HepG2 (cell line): ENCODE measurements around the gene SPATA7. TPM values are rescaled to one million over a fixed set of nuclear protein-coding genes. Genes with fewer than 3 reads are reported as not detected.

ENCODE experiments used
- DNMT1 ChIP-seq: sonication (generic); formaldehyde crosslinking; IDR thresholded peaks from 2 replicates; pipeline ENCODE4 v1.5.1; 2020; ENCODE audit warnings: mild to moderate bottlenecking, missing genetic modification reagents
- FOXP1 ChIP-seq, 2 experiments: fragments of 450-650 bp in 1 of 2; IDR thresholded peaks; 2 replicates each; pipeline ENCODE4 v1.6.1; 2017 to 2018; ENCODE audit warnings: antibody characterized with exemption in 1 of 2
- GTF3A ChIP-seq: sonication (generic); formaldehyde crosslinking; conservative IDR thresholded peaks from 2 replicates; pipeline ENCODE4 v1.4.0; 2020; ENCODE audit warnings: mild to moderate bottlenecking, missing genetic modification reagents
- HHEX ChIP-seq: IDR thresholded peaks from 2 replicates; pipeline ENCODE4 v1.6.1; 2016; ENCODE audit warnings: control low read depth
- KMT2B ChIP-seq: IDR thresholded peaks from 2 replicates; pipeline ENCODE4 v1.6.1; 2016; ENCODE audit warnings: missing genetic modification reagents, missing compliant biosample characterization
- NCOA1 ChIP-seq: sonication (generic); formaldehyde crosslinking; IDR thresholded peaks from 2 replicates; pipeline ENCODE4 v1.9.0; 2021; ENCODE audit warnings: missing genetic modification reagents
- NONO ChIP-seq, 2 experiments: fragments of 450-650 bp in 1 of 2; sonication (generic) in 1 of 2; formaldehyde crosslinking in 1 of 2; IDR thresholded peaks in 1 of 2; conservative IDR thresholded peaks in 1 of 2; 2 replicates each; pipeline versions ENCODE4 v1.6.1 to v1.8.0; 2017 to 2022; ENCODE audit warnings: mild to moderate bottlenecking in 1 of 2, missing genetic modification reagents in 1 of 2, moderate library complexity in 1 of 2
- NPAS2 ChIP-seq: sonication (generic); formaldehyde crosslinking; IDR thresholded peaks from 2 replicates; pipeline ENCODE4 v1.8.0; 2022; ENCODE audit warnings: mild to moderate bottlenecking, missing genetic modification reagents, borderline replicate concordance
- NRL ChIP-seq: sonication (generic); formaldehyde crosslinking; IDR thresholded peaks from 2 replicates; pipeline ENCODE4 v1.5.0; 2020; ENCODE audit warnings: missing genetic modification reagents, mild to moderate bottlenecking, moderate library complexity, borderline replicate concordance
- PCBP1 ChIP-seq: fragments of 200-400 bp; formaldehyde crosslinking; IDR thresholded peaks from 2 replicates; pipeline ENCODE4 v1.6.1; 2017; ENCODE audit warnings: mild to moderate bottlenecking, low read depth, low read length, borderline replicate concordance
- RFX1 ChIP-seq: fragments of 450-650 bp; IDR thresholded peaks from 2 replicates; pipeline ENCODE4 v1.6.1; 2017
- SAFB2 ChIP-seq: sonication (generic); formaldehyde crosslinking; IDR thresholded peaks from 2 replicates; pipeline ENCODE4 v1.5.1; 2020; ENCODE audit warnings: missing genetic modification reagents, low read depth, mild to moderate bottlenecking, borderline replicate concordance
- SRF ChIP-seq: IDR thresholded peaks from 2 replicates; pipeline ENCODE4 v1.6.1; 2011; ENCODE audit warnings: mild to moderate bottlenecking, low read depth, low read length, moderate library complexity
- THAP11 ChIP-seq: IDR thresholded peaks from 2 replicates; pipeline ENCODE4 v1.6.1; 2016; ENCODE audit warnings: missing biosample characterization, missing genetic modification reagents
- ZNF335 ChIP-seq: sonication (generic); formaldehyde crosslinking; IDR thresholded peaks from 2 replicates; pipeline ENCODE4 v1.4.0; 2020; ENCODE audit warnings: missing genetic modification reagents
- ZNF343 ChIP-seq: sonication (generic); formaldehyde crosslinking; IDR thresholded peaks from 2 replicates; pipeline ENCODE4 v1.4.0; 2020; ENCODE audit warnings: mild to moderate bottlenecking, missing genetic modification reagents
- ZNF577 ChIP-seq: sonication (generic); formaldehyde crosslinking; IDR thresholded peaks from 2 replicates; pipeline ENCODE4 v1.4.0; 2020; ENCODE audit warnings: mild to moderate bottlenecking, low read depth, missing genetic modification reagents, borderline replicate concordance
- ZNF737 ChIP-seq: sonication (generic); formaldehyde crosslinking; IDR thresholded peaks from 2 replicates; pipeline ENCODE4 v1.5.0; 2020; ENCODE audit warnings: missing genetic modification reagents, mild to moderate bottlenecking, borderline replicate concordance
- ZNF83 ChIP-seq: sonication (generic); formaldehyde crosslinking; IDR thresholded peaks from 2 replicates; pipeline ENCODE4 v1.4.0; 2020; ENCODE audit warnings: missing genetic modification reagents, mild to moderate bottlenecking, borderline replicate concordance
- polyA plus RNA-seq, 8 experiments: library from polyadenylated mRNA; depleted of rRNA in 3 of 8; stranded (reverse) in 7 of 8; unstranded in 1 of 8; fragments of >200 nt; fragmentation: Illumina TruSeq in 4 of 8; extraction: Trizol in 4 of 8; gene quantifications; 2 replicates each; pipeline versions ENCODE4 v1.2.1 to v1.2.3, GENCODE V29; 2011 to 2016; ENCODE audit warnings: low read depth in 4 of 8, missing spikeins in 1 of 8, mixed read lengths in 1 of 8; ENCODE audit not compliant: insufficient read depth in 1 of 8
- total RNA-seq, 5 experiments: library from RNA; depleted of rRNA; stranded (reverse); fragments of >200 nt; fragmentation: Illumina TruSeq; extraction: Trizol; gene quantifications; 2 replicates each; pipeline ENCODE4 v1.2.3, GENCODE V29; 2016; ENCODE audit warnings: low read depth in 1 of 5
- TF ChIP-seq, protein P1 (sequence below): sonication (generic); formaldehyde crosslinking; conservative IDR thresholded peaks from 2 replicates; pipeline ENCODE4 v1.4.0; 2020; ENCODE audit warnings: mild to moderate bottlenecking, missing genetic modification reagents, moderate library complexity
- TF ChIP-seq, protein P2 (sequence below): sonication (generic); formaldehyde crosslinking; IDR thresholded peaks from 2 replicates; pipeline ENCODE4 v1.4.0; 2020; ENCODE audit warnings: mild to moderate bottlenecking, missing genetic modification reagents
- TF ChIP-seq, protein P3 (sequence below): sonication (generic); formaldehyde crosslinking; IDR thresholded peaks from 2 replicates; pipeline ENCODE4 v1.5.0; 2020; ENCODE audit warnings: mild to moderate bottlenecking, missing genetic modification reagents

Gene SPATA7
- total and polyA plus RNA-seq, 2 of the 13 experiments (the other 11 are each of a cell fraction or from before 2014, with no cell fraction given) = 3.6 to 5.5 TPM

DNA sequence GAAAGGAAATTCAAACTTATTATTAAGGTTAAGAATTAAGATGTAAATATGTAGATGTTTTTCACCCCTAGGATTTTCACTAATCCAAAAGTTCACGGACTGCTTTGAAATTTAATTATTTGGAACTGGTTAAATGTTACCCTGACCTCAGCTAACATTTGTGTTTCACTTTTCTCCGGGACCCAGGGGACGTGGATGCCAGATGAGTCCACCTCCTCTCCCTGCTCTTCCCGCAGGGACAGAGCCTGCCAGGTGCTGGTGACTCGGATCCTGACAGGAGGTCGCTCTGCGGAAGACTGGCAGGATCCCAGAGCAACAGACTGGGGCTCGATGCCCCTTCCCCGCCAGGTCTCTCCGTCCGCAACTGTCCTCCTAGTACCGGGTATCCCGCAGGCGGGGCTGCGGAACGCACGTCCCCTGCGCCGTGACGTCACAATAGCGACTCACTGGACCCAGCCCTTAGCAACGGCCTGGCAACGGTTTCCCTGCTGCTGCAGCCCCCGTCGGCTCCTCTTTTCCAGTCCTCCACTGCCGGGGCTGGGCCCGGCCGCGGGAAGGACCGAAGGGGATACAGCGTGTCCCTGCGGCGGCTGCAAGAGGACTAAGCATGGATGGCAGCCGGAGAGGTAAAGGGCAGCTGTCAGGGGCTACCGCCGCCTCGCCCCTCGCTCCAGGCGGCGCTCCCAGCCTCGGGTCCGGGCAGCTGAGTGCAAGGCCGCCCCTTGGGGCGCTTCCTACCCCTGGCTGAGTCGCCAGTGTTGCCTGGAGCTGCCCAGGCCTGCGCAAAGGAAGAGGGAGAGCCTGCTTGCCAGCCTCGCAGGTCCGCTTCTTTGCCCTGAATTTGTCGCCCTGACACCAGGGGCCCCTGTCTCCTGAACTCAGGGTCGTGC, at the start of gene SPATA7 (continued):
- TF ChIP-seq SRF = no peak
- no peak for TF ChIP-seq ZNF343 (CRISPR knock-in tag)
- peak; percentile 71 for TF ChIP-seq THAP11
- TF ChIP-seq FOXP1 (IDR thresholded peaks at IDR 0.05) = no peak
- TF ChIP-seq FOXP1 (CRISPR knock-in tag; IDR thresholded peaks at IDR 0.05) = no peak
- TF ChIP-seq ZNF83 (CRISPR knock-in tag) = 0 out of 2 replicates have a peak, but pooled peaks have one; percentile 39
- TF ChIP-seq ZNF737 (CRISPR knock-in tag) = no peak
- TF ChIP-seq NCOA1 (CRISPR knock-in tag) = no peak
- TF ChIP-seq, protein P1, sequence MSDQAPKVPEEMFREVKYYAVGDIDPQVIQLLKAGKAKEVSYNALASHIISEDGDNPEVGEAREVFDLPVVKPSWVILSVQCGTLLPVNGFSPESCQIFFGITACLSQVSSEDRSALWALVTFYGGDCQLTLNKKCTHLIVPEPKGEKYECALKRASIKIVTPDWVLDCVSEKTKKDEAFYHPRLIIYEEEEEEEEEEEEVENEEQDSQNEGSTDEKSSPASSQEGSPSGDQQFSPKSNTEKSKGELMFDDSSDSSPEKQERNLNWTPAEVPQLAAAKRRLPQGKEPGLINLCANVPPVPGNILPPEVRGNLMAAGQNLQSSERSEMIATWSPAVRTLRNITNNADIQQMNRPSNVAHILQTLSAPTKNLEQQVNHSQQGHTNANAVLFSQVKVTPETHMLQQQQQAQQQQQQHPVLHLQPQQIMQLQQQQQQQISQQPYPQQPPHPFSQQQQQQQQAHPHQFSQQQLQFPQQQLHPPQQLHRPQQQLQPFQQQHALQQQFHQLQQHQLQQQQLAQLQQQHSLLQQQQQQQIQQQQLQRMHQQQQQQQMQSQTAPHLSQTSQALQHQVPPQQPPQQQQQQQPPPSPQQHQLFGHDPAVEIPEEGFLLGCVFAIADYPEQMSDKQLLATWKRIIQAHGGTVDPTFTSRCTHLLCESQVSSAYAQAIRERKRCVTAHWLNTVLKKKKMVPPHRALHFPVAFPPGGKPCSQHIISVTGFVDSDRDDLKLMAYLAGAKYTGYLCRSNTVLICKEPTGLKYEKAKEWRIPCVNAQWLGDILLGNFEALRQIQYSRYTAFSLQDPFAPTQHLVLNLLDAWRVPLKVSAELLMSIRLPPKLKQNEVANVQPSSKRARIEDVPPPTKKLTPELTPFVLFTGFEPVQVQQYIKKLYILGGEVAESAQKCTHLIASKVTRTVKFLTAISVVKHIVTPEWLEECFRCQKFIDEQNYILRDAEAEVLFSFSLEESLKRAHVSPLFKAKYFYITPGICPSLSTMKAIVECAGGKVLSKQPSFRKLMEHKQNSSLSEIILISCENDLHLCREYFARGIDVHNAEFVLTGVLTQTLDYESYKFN = no peak
- peak; percentile 91 for TF ChIP-seq KMT2B
- TF ChIP-seq, protein P2, sequence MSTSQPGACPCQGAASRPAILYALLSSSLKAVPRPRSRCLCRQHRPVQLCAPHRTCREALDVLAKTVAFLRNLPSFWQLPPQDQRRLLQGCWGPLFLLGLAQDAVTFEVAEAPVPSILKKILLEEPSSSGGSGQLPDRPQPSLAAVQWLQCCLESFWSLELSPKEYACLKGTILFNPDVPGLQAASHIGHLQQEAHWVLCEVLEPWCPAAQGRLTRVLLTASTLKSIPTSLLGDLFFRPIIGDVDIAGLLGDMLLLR = no peak
- no peak for TF ChIP-seq ZNF335
- TF ChIP-seq SAFB2 = no peak
- TF ChIP-seq NRL (CRISPR knock-in tag) = peak; percentile 89; the same call in 1 of the 2 replicates
- TF ChIP-seq GTF3A (CRISPR knock-in tag) = no peak
- TF ChIP-seq PCBP1 = no peak
- TF ChIP-seq RFX1 = peak; percentile 85
- TF ChIP-seq HHEX (CRISPR knock-in tag) = no peak
- TF ChIP-seq DNMT1 (CRISPR knock-in tag) = 0 out of 2 replicates have a peak, but pooled peaks have one; percentile 11
- TF ChIP-seq, protein P3, sequence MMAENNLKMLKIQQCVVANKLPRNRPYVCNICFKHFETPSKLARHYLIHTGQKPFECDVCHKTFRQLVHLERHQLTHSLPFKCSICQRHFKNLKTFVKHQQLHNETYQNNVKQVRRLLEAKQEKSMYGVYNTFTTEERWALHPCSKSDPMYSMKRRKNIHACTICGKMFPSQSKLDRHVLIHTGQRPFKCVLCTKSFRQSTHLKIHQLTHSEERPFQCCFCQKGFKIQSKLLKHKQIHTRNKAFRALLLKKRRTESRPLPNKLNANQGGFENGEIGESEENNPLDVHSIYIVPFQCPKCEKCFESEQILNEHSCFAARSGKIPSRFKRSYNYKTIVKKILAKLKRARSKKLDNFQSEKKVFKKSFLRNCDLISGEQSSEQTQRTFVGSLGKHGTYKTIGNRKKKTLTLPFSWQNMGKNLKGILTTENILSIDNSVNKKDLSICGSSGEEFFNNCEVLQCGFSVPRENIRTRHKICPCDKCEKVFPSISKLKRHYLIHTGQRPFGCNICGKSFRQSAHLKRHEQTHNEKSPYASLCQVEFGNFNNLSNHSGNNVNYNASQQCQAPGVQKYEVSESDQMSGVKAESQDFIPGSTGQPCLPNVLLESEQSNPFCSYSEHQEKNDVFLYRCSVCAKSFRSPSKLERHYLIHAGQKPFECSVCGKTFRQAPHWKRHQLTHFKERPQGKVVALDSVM (CRISPR knock-in tag) = no peak; the same call in 1 of the 2 replicates
- no peak for TF ChIP-seq NPAS2
- no peak for TF ChIP-seq ZNF577 (CRISPR knock-in tag)
- TF ChIP-seq NONO (IDR thresholded peaks at IDR 0.05) = no peak
- TF ChIP-seq NONO (CRISPR knock-in tag; conservative IDR thresholded peaks at IDR 0.05) = 0 out of 2 replicates have a peak, but pooled peaks have one; percentile 32
